ENCODE results near the gene LMNTD1. TPM values are rescaled to one million over a fixed set of nuclear protein-coding genes. Genes with fewer than 3 reads are reported as not detected.
"Not testable (repeated sequence)": the region's sequence is repeated elsewhere in the genome, so short reads cannot be mapped to it uniquely, and the experiment has no call there.

LMNTD1 gene
- total and polyA plus RNA-seq, 9 of the 15 experiments (the other 6 are each of a cell fraction or from before 2014, with no cell fraction given), result not detected

- BruUV-seq (replicated peaks); in situ Hi-C loops (cut with MboI); H3K79me2 ChIP-seq (ENCODE audit: control insufficient read depth, insufficient read depth, low read length); H3K4me1 ChIP-seq (replicated peaks in 1 of 2; ENCODE audit: control insufficient read depth in 2 of 2, insufficient read depth in 2 of 2, low read length in 2 of 2); H3K36me3 ChIP-seq (ENCODE audit: control insufficient read depth, insufficient read depth, low read length); FAIRE-seq; ATAC-seq; H2AFZ ChIP-seq (ENCODE audit: low read depth, low read length); POLR2A ChIA-PET; DNase-seq (ENCODE audit: extremely low read depth in 1 of 4, low spot score in 3 of 4); H3K4me2 ChIP-seq (ENCODE audit: insufficient read depth, low read length); H3K9me3 ChIP-seq (replicated peaks; ENCODE audit: control insufficient read depth, insufficient read depth, low read depth, low read length); H3K4me3 ChIP-seq; intact Hi-C loops (cut with micrococcal nuclease); H3K9me1 ChIP-seq (ENCODE audit: control insufficient read depth, insufficient read depth, low read length); H3K27me3 ChIP-seq (ENCODE audit: control insufficient read depth in 2 of 2, insufficient read depth in 2 of 2, low read length in 2 of 2); H3K27ac ChIP-seq (ENCODE audit: extremely low read depth, low read depth, low read length); H4K20me1 ChIP-seq (replicated peaks; ENCODE audit: control insufficient read depth, insufficient read depth, low read length); CTCF ChIA-PET (ENCODE audit: low intra/inter-chr PET ratio); H3K9ac ChIP-seq (ENCODE audit: insufficient read depth in 1 of 2, low read depth in 2 of 2, low read length in 2 of 2): not testable (repeated sequence)
These were observed 42.4 kb upstream of the LMNTD1 start for GRCh38 chr12:25595496-25595895.

- no peak overlapping the region for H3K27ac ChIP-seq (ENCODE audit: extremely low read depth, low read depth, low read length)
- no peak for FAIRE-seq
- H3K9ac ChIP-seq (ENCODE audit: insufficient read depth in 1 of 2, low read depth in 2 of 2, low read length in 2 of 2), result no peak overlapping the region
- WGBS (ENCODE audit: insufficient coverage, low coverage, missing lambda C conversion rate), result 3% methylated on average over 2 of the region's 2 CpGs
- no peaks in the 10 kb centered on the region for H3K9me1 ChIP-seq (ENCODE audit: control insufficient read depth, insufficient read depth, low read length)
- no peaks in the 10 kb centered on the region for H3K36me3 ChIP-seq (ENCODE audit: control insufficient read depth, insufficient read depth, low read length)
- no peak for ATAC-seq
- no peak overlapping the region for H3K4me3 ChIP-seq
- DNase-seq (ENCODE audit: extremely low read depth in 1 of 4, low spot score in 3 of 4), result no peak
- no peak overlapping the region for H2AFZ ChIP-seq (ENCODE audit: low read depth, low read length)
- BruUV-seq (replicated peaks), result no TSS peak
- H3K79me2 ChIP-seq (ENCODE audit: control insufficient read depth, insufficient read depth, low read length), result no peaks in the 10 kb centered on the region
- H3K4me2 ChIP-seq (ENCODE audit: insufficient read depth, low read length), result no peak overlapping the region
- H4K20me1 ChIP-seq (replicated peaks; ENCODE audit: control insufficient read depth, insufficient read depth, low read length), result no peaks in the 10 kb centered on the region
- CTCF ChIA-PET (ENCODE audit: low intra/inter-chr PET ratio), result no interaction called here
- POLR2A ChIA-PET, result interaction anchor here (0.7 kb wide), 1 partner anchor 20 kb away, joined by 3 read pairs; no protein-coding TSS in a partner anchor
- in situ Hi-C loops (cut with MboI), result no loop called here
- H3K4me1 ChIP-seq (replicated peaks in 1 of 2; ENCODE audit: control insufficient read depth in 2 of 2, insufficient read depth in 2 of 2, low read length in 2 of 2), result no peaks in the 10 kb centered on the region
- H3K9me3 ChIP-seq (replicated peaks; ENCODE audit: control insufficient read depth, insufficient read depth, low read depth, low read length), result no peaks in the 10 kb centered on the region
- no peaks in the 10 kb centered on the region; a peak in 1 of 5 replicates for H3K27me3 ChIP-seq (ENCODE audit: control insufficient read depth in 2 of 2, insufficient read depth in 2 of 2, low read length in 2 of 2)
- no peak for TF ChIP-seq HNRNPH1 (optimal IDR thresholded peaks at IDR 0.05; ENCODE audit: low read depth, low read length)
- TF ChIP-seq WHSC1 (IDR thresholded peaks at IDR 0.05; ENCODE audit: low read length), result no peak
- no peak for TF ChIP-seq ZNF699 (CRISPR knock-in tag; IDR thresholded peaks at IDR 0.05; ENCODE audit: insufficient replicate concordance)
- no peak for TF ChIP-seq ZNF785 (CRISPR knock-in tag; IDR thresholded peaks at IDR 0.05)
- TF ChIP-seq TBP (optimal IDR thresholded peaks at IDR 0.05; ENCODE audit: low read depth, low read length), result no peak
- no peak for TF ChIP-seq NFYB (IDR thresholded peaks at IDR 0.05; ENCODE audit: extremely low read depth, insufficient read length)
- no peak for TF ChIP-seq ZNF780A (CRISPR knock-in tag; IDR thresholded peaks at IDR 0.05)
- no peak for TF ChIP-seq U2AF2 (optimal IDR thresholded peaks at IDR 0.05; ENCODE audit: low read depth, low read length)
- no peak for TF ChIP-seq MAFK (IDR thresholded peaks at IDR 0.05; ENCODE audit: low read length)
- no peak for TF ChIP-seq ZNF609 (CRISPR knock-in tag; IDR thresholded peaks at IDR 0.05; ENCODE audit: borderline replicate concordance)
- intact Hi-C loops (cut with micrococcal nuclease), result no loop called here
These were observed 41.3 kb upstream of the LMNTD1 start for GRCh38 chr12:25594376-25594775.

Measured in K562 (cell line).